Subcutaneous abdominal adipose tissue (tissue), 5 donors: ENCODE results near the gene TBL1X.

Source experiments
- H3K27ac ChIP-seq: one replicate; pipeline ENCODE4 v1.7.0; 2013; ENCODE audit warnings: low read depth, mild to moderate bottlenecking, inconsistent platforms, low read length, moderate library complexity
- H3K27me3 ChIP-seq, 5 donors: one replicate each; pipeline ENCODE4 v1.7.0; 2013; ENCODE audit warnings: low read length in 5 of 5, inconsistent platforms in 1 of 5; ENCODE audit not compliant: control insufficient read depth in 5 of 5, insufficient read depth in 4 of 5
- H3K36me3 ChIP-seq, 5 donors: one replicate each; pipeline ENCODE4 v1.7.0; 2013; ENCODE audit warnings: low read length in 5 of 5; ENCODE audit not compliant: control insufficient read depth in 5 of 5, insufficient read depth in 5 of 5
- H3K4me1 ChIP-seq, 5 donors: one replicate each; pipeline ENCODE4 v1.7.0; 2013; ENCODE audit warnings: low read length in 5 of 5, mild to moderate bottlenecking in 3 of 5, moderate library complexity in 1 of 5; ENCODE audit not compliant: control insufficient read depth in 5 of 5, insufficient read depth in 5 of 5
- H3K4me3 ChIP-seq, 5 donors: one replicate each; pipeline ENCODE4 v1.7.0; 2013; ENCODE audit warnings: low read length in 5 of 5, low read depth in 1 of 5
- H3K9ac ChIP-seq, 5 donors: one replicate each; pipeline ENCODE4 v1.7.0; 2013; ENCODE audit warnings: low read length in 5 of 5, mild to moderate bottlenecking in 4 of 5, moderate library complexity in 3 of 5
- H3K9me3 ChIP-seq, 5 donors: one replicate each; pipeline ENCODE4 v1.7.0; 2013; ENCODE audit warnings: low read length in 5 of 5; ENCODE audit not compliant: control insufficient read depth in 5 of 5
- donor health status: healthy.
- donor health status: healthy.
- donor health status: healthy.
- donor health status: healthy.
- donor health status: healthy.

The TBL1X gene

DNA sequence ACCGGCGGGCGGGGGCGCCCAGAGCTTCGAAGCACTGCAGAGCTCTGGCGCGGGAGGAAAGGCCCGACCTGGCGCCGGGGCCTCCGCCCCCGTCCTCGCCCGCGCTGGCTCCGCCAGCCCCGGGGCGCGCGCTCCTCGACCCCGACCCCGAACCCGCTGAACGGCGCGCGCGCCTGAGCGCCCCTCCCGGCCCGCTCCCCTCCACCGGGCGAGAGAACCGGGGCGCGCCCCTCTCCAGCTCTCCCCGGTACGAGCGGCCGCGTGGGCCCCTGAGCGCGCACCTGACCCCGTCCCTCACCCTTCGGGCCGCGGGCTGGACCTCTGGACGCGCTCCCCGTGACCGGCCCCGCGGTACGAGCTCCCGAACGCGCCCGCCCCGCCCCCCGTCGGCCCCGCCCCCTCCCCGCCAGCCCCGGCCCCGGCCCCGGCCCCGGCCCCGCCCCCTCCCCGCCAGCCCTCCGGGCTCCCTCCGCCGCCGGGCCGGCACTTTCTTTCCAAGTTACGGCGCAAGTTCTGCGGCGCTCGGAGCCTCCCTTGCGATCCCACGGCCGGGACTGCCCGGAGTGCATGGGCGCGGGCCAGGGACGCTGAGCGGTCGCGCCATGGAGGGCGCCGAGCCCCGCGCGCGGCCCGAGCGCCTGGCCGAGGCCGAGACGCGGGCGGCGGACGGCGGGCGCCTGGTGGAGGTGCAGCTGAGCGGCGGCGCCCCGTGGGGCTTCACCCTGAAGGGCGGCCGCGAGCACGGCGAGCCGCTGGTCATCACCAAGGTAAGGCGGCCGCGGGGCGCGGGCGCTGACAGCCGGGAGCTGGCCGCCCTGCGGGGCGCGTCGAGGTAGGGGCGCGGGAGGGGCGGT, 321.3 kb downstream of the TBL1X start, which contains the start of gene SHROOM2:
Gene SHROOM2, plus strand, starts transcription at position 486 of the 854 bp plus-strand sequence. Its CDS starts 117 bp downstream, at position 603.
- Histone ChIP-seq H3K9ac (peak within 1 kb of the TSS in 1 of 5 donors; percentile 1), H3K4me3 (peak within 1 kb of the TSS; percentile 7 to 48 (median 46)), H3K4me1 (peaks cover 0 to 7% (median 5%) of the 10 kb centered on the region in 5 donors), H3K9me3 (no peaks in the 10 kb centered on the region), H3K27ac (no peak within 1 kb of the TSS), H3K36me3 (no peaks in the 10 kb centered on the region), H3K27me3 (peaks cover 13 to 40% (median 25%) of the 10 kb centered on the region in 5 donors)

DNA sequence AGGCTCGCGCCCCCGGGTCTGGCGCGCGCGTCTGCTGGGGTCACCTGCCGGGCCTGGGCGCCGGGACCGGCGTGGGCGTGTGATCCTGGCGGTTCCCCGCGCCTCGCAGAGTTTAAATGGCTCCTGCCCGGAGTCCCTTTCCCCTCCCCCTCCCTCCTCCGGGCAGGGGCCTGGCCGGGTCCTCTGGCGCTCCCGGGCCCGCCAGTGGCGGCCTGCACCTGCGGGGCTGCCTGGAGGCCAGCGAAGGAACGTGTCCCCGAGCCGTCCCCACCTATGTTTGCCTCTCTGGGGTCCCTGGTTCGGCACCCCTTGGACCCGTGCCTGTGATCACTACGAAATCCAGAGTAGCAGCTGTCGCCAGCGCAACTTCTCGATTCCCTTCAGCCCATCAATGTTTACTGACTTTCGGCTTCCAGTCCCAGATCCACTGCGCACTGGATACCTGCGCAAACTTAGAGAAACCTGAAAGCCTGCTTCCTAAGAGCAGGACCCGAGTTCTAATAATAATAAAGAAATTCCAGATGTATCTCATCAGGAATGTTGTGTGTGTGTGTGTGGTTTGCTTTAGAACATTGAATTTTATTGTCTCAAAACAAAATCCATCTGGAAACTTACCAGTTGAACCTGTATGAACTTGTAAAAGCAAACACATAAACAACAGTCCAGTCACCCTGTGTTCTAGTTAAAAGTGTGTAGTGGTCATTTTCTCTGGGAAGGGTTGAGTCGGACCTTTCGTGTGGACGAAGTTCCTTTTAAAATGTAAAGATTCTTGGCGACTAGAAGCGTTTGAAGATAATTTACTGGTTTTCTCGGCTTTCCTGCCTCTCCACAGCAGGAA, 322.2 kb downstream of the TBL1X start:
- Histone ChIP-seq H3K36me3 (no peaks in the 10 kb centered on the region), H3K4me1 (peaks cover 0 to 7% (median 5%) of the 10 kb centered on the region in 5 donors), H3K9me3 (no peaks in the 10 kb centered on the region), H3K4me3 (peak overlapping the region; percentile 7 to 48 (median 46)), H3K27ac (no peak overlapping the region), H3K9ac (peak overlapping the region in 1 of 5 donors; percentile 1), H3K27me3 (peaks cover 14 to 40% (median 22%) of the 10 kb centered on the region in 5 donors)

DNA sequence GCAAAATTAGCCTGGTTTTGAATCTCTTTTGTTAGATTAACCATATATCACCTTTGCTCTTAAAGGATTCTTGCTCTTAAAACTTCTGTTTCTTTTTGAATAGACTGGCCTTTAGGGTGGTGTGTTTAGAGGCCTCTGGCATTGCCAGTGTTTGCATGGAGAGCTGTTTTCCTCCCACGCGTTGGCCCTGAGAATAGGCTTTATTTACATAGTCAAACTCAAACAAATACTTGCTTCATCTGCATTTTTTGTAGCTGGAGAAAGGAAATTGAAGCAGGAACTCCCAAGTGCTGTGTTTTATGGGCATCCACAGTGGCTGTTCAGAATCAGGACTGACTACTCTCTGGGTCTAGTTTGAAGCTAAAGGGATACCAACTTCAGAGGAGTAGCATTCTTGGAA, 324.1 kb downstream of the TBL1X start:
- Histone ChIP-seq H3K36me3 (no peaks in the 10 kb centered on the region), H3K27me3 (peaks cover 14 to 39% (median 22%) of the 10 kb centered on the region in 5 donors)

GRCh38 chrX:9789555-9789954, 324.7 kb downstream of the TBL1X start:
- H3K4me3 ChIP-seq, result no peak overlapping the region
- no peak overlapping the region for H3K27ac ChIP-seq
- no peaks in the 10 kb centered on the region for H3K36me3 ChIP-seq
- peaks cover 0 to 1% (median 0%) of the 10 kb centered on the region in 5 donors for H3K9me3 ChIP-seq
- H3K9ac ChIP-seq, result no peak overlapping the region
- peaks cover 0 to 7% (median 5%) of the 10 kb centered on the region in 5 donors for H3K4me1 ChIP-seq
- H3K27me3 ChIP-seq, result peaks cover 14 to 38% (median 22%) of the 10 kb centered on the region in 5 donors

More for the DNA sequence above, 324.1 kb downstream of the TBL1X start:
- Histone ChIP-seq H3K4me3 (no peak overlapping the region), H3K27ac (no peak overlapping the region), H3K9me3 (no peaks in the 10 kb centered on the region), H3K9ac (no peak overlapping the region), H3K4me1 (peaks cover 0 to 7% (median 5%) of the 10 kb centered on the region in 5 donors)
